GM19023 (cell line): ENCODE results near the gene VSIG10L.

Source experiments
- ATAC-seq: cut with Tn5 transposase; IDR thresholded peaks from one replicate; pipeline ENCODE4 v1.9.1; 2021; ENCODE audit warnings: mild to moderate bottlenecking, moderate library complexity; ENCODE audit not compliant: unreplicated experiment

Gene VSIG10L

DNA sequence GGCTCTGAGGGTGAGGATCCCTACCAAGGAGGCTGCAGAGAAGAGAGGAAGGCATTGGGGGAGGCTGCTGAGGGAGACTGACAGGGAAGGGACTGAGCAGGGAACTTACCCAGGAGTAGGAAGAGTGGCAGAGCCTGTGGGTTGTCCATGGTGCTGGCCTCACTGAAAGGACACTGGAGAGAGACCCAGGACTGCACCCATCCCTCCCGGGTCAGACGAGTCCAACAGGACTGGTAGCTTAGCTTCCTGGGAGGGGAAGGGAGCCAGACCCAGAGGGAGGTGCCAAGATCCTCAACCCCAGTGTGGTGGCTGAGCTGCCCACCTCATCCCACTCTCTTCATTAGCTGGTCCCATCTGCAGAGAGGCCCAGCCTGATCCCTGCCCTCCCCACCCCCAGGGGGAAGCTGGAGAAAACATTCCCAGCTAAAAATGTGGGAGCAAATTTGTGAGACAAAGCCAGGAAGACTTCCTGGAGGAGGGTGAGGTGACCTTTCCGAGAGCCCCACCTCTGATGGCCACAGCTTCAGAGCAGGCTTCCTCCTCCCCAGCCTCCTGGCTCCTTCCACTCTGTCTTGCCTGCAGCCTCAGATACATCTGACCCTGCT lies at the start of gene VSIG10L:
Gene VSIG10L (minus strand): TSS at position 164 of the 605 bp plus-strand sequence. CDS start 15 bp downstream, at position 149.
- no peak for ATAC-seq

DNA sequence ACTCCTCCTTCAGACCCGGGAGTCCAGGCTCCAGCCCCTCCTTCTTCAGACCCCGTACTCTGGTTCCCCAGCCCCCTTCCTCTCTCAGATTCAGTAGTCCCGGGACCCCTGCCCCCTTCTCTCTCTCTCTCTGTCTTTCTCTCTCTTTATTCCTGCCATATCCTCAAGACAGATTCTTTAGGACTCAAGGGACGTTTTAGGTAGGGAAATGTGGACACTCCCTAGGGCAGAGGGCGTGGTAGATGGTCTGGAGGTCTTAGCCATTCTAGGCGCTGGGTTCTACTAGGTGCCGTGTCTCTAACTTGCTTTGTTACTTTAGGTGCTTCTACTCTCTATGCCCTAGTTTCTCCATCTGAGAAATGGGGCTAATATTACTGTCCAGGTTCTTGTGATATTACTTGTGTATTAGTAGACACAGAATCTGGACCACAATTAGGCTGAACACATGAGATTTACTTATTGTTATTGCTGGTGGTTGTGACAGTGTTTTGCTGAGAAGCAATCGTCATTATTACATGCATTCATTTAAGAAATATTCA lies 49.2 kb upstream of the VSIG10L start:
- no peak for ATAC-seq

GRCh38 chr19:51389143-51389542 lies 47.2 kb upstream of the VSIG10L start:
- ATAC-seq, result no peak

DNA sequence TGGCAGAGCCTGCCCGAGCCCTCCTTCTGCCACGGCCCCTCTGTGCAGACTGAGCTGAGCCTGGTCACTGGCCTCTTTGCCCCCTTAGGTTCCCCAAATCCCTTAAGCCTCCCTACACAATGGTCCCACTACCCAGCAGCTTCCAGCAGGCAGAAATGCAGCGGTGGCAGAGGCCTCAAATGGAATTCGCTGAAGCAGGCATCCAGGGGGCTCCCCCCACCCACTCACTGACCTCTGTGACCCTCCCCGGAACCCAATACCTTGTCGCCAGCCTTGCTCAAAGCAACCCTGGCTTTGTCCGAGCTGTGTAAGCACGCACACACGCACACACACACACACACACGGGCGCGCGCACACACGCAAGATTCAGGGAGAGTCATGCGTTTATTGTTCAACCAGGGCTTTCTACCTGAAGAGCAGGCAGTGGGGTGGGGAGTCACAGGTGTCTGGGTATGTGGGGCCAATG lies 46.0 kb upstream of the VSIG10L start, which contains the start of gene LIM2:
Gene LIM2 (minus strand): TSS at position 51 of the 466 bp plus-strand sequence. CDS start 531 bp downstream, outside the sequence.
- ATAC-seq, result no peak

GRCh38 chr19:51386882-51387520 lies 45.1 kb upstream of the VSIG10L start:
- ATAC-seq, result no peak

- no peak for ATAC-seq
These were observed 40.1 kb upstream of the VSIG10L start for GRCh38 chr19:51382004-51382403.

GRCh38 chr19:51380379-51380778 lies 38.4 kb upstream of the VSIG10L start:
- no peak for ATAC-seq

DNA sequence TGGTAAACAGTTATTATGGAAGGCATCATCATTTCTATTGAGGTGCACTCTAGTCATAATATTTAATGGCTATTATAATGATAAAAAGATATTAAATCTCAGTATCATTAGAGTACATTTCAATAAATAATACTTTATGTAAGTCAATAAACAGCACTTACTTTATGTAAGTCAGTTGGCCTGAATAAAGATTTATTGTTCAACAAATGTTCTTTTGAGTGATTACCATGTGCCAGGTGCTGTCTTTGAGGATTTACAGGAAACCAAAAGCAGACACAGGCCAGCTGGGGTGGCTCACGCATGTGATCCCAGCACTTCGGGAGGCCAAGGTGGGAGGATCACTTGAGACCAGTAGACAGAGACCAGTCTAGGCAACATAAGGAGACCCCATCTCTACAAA lies 35.5 kb upstream of the VSIG10L start:
- ATAC-seq, result no peak

DNA sequence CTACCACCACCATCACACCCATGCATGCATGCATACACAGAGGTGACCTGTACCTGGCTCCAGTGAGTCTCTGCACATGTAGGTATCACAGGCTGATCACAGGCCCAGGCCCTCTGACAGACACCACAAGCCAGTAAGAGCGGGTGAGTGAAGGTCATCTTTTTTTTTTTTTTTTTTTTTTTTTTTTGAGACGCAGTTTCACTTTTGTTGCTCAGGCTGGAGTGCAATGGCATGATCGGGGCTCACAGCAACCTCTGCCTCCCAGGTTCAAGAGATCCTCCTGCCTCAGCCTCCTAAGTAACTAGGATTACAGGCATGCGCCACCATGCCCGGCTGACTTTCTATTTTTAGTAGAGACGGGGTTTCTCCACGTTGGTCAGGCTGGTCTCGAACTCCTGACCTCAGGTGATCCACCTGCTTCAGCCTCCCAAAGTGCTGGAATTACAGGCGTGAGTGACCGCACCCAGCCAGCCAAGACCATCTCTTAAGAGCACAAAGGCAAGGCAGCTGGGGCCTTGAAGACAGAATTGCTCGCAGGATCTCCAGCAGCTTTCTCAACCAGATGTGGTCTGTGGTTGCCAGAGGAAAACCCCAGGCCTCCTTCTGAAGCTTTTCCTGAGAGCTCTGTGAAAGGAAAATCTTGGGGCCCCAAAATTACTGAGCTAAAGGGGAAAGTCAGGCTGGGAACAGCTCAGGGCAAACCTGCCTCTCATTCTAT lies 33.7 kb upstream of the VSIG10L start:
- ATAC-seq, result no peak

DNA sequence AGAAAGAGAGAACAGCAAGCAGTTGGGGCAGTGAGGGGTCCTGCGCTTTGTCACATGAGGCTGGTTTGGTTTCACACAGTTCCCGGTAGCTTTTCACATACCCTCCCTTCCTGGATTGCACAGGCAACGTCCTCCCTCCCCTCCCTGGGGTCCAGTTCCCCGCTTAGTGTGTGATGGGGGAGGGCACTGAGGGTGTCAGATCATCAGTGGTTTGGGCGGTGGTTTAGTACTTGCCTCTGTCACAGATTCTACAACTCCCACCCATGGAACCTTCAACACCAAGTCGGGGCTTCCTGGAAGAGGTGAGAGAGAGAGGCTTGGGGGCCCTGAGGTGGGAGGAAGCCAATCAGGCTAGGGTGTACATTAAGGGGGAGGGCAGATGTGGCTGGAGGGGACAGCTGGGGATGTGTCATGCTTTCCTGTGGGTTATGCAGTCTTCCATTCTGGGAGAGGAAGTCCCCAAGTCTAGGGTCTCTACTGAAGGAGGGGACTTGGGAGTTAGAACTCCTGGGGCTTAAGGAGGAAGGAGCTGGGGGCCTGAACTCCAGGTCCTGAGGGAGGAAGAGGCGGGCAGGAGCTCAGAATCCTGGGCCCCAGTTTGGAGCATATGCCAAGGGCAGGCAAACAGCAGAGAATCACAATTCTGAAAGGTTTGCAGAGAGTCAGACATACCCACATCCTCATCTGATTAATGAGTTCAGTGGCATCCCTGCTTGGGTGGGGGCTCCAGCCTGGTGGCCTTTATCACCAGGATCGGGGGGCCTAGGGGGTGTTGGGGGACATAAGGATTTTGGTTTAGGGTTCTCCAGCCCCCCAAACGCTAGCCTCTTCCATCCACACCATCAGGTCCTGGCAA lies 30.9 kb upstream of the VSIG10L start, which contains the start of gene NKG7:
Gene NKG7 (minus strand): TSS at position 6 of the 856 bp plus-strand sequence. CDS start 119 bp downstream, outside the sequence.
- no peak for ATAC-seq

DNA sequence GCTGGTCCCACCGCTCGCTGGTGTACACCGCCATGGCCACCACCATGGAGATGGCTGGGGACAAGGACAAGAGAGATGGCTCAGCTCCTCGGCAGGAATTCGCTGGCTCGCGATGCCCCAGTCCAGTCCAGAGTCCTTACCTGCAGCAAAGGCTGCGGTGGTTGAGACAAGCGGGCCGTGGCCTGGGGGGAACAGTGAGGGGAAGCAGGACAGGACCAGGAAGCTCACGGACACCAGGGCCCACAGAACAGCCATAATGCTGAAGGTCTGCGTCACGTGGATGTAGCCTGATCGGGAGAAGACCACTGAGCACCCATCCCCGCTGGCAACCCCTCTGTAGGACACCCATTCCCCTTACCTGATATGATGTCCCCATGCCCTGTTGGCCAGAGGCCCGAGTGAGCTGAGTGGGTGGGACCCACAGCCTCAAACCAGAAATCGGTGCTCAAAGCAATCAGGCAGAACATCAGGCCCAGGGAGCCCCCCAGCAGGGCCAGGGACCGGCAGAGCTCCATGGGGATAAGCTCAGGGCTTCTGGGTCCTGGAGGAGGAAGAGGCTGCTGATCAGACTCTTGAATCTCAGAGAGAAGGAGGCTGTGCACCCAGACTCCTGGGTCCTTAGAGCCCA lies 30.2 kb upstream of the VSIG10L start:
- no peak for ATAC-seq

DNA sequence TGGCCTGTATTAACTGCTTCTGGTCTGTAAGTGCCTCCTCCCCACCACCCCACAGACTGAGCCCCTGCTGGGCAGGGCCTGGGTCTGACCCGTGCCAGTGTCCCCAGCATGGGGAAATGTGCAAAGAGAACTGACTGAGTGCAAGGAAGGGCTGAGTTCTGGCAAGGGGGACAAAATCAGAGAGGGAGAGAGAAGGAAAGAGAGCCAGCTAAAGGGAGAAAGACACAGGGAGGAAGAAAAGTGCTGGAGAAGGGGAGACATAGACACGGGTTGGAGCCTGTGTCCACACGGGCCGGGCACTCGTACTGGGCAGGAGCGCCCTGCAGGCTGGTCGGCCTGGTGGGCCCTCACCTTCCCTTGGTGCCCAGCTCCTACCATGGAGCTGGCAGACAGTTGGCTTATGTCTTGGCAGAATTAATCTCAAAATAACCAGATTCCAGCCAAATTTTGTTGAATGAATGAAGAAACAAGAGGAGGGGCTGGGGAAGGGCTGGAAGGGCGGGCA lies 29.3 kb upstream of the VSIG10L start:
- no peak for ATAC-seq

DNA sequence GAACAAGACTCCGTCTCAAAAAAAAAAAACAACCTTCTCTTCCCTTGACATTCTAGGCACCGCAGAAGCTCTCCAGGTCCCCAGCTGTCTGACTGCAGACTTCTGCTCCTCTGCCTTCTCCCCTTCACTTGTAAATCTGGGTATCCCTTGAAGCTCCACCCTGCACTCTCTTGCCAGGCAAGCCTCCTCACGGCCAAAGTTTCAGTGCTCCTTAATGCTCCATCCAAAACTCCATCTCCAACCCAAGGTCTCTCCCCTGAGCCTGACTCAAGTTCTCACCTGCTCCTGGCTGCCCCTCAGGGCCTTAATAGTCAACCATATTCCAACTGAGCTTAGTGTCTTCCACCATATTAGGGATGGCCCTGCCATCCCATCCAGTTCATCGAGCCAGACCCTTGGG lies 28.3 kb upstream of the VSIG10L start:
- no peak for ATAC-seq

GRCh38 chr19:51368366-51369282 lies 26.7 kb upstream of the VSIG10L start, which contains the start of gene CLDND2:
CLDND2 (minus strand) TSS chr19:51369003; CDS start chr19:51368577, 426 bp downstream.
- ATAC-seq, result no peak

DNA sequence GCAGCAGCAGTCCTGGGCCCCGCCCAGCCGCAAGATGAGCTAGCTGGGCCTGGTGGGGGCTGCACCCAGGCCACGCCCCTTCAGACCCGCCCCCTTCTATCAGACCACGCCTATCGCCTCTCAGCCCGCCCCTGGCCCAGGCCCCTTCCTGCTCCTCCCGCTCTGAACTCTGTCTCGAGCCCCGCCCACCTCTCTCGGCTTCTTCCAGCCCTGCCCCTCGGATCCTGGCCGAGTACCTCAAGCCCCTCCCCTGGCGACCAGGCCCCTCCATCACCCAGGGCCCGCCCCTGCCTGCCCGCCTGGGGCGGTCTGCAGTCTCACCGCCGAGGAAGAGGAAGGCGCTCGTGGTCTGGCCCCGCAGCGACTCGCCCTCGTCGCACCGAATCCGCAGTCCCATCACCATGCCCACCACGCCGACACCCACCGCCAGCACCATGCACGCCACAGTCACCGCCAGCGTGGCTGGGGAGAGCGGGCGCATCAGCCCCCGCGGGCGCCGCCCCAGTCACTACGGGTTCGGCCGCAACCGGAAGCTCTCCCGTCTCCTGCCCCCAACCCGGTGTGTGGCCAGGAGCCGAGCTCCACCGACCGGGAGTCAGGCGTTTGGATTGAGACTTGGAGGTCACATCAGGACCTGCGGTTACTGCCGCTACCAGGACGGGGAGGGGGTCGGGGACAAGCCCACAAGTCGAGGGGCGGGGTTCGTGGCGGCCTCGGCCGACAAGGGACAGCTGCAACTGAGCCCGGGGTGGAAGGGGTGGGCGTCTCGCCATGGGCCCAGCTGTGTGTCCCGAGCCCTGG lies 25.8 kb upstream of the VSIG10L start:
- peak; percentile 82 for ATAC-seq

DNA sequence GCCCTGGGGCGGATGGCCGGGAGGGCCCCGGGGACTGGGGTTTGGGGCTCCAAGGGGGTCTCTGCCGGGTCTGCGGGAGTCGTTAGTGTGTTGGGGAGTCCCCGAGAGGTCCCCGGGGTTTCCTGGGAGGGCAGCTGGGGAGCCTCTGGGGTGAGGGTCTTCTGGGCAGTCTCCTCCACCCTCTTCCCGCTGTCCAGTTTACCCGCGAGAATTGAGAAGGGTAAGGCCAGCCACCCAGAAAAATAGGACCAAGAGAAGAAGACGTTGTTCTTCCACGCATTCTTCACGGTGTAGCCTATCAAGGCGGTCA lies 25.3 kb upstream of the VSIG10L start:
- peak; percentile 2 for ATAC-seq

DNA sequence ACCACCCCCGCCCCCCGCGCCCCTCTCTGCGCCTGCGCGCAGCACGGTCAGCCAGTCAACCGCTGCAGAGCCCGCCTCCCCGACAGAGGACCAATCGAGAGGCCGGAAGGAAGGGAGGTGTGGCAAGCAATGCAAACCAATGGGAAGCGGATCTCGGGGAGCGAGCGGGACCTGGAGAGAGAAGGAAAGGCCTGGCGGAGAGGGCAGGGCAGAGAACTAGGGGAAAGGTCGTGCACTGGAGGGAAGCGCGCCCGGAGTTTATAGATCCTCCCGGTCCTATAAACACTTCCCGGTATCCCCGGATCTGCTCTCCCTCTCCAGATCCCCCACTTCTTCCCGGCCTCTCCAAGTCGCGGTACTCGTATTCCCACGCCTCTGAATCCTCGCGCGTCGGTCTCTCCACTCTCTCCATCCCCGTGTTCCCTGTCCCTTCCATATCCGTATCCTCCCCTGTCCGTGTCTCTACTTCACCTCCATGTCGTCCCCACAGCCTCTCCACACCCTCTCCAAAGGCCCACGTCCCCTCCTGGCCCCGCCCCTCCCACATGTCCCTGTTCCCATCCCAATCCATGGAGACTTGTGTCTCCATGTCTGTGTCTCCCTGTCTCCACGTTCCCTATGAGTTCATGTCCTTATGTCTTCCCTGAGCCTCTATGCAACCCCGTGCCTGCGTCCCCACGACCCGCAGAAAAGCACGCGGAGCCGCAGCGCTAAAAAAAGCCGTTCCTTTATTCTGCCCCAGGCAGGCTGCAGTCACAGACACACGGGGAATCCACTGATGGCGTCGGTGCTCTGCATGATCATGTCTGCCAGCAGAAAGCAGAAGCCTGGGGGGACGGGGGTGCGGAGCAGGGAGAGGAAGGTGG lies 24.7 kb upstream of the VSIG10L start:
- peak; percentile 41 for ATAC-seq
